Panc1 (cell line): Measurements from ENCODE around the gene CRB3. TPM values are rescaled to one million over a fixed set of nuclear protein-coding genes. Genes with fewer than 3 reads are reported as not detected.

Source experiments
- ATAC-seq: fragments of 200-7000 bp; cut with Tn5 transposase; 2 replicates; pipeline ENCODE4 v1.9.1; 2020; ENCODE audit warnings: mild to moderate bottlenecking, moderate library complexity
- BruUV-seq: library from RNA; stranded (reverse); fragments of 400-500 nt; replicated peaks from 2 replicates; lab custom pipeline; 2021; lab: Mats Ljungman, UMichigan
- CTCF ChIA-PET: fragments of 300-600 bp; sonication (Branson Sonifier 250); formaldehyde crosslinking; loops from one replicate; lab custom pipeline; 2022; ENCODE audit warnings: antibody characterized with exemption; lab: Charles Lee
- POLR2A ChIA-PET: fragments of 300-600 bp; sonication (Branson Sonifier 250); formaldehyde crosslinking; loops from one replicate; lab custom pipeline; 2022; ENCODE audit warnings: antibody characterized with exemption; lab: Charles Lee
- DNase-seq: peaks from one replicate; pipeline ENCODE4 v3.0.0-alpha.2; 2010; ENCODE audit warnings: low read depth, low spot score
- H3K27ac ChIP-seq: 2 replicates; pipeline ENCODE4 v1.5.1; 2011; ENCODE audit warnings: mild to moderate bottlenecking, low read length, inconsistent platforms
- H3K27me3 ChIP-seq: fragments of 200-500 bp; sonication (Bioruptor generic); 2 replicates; pipeline ENCODE4 v1.6.0; 2014; ENCODE audit warnings: low read length, inconsistent platforms; ENCODE audit not compliant: control insufficient read depth, insufficient read depth
- H3K36me3 ChIP-seq: fragments of 200-500 bp; sonication (Bioruptor generic); 2 replicates; pipeline ENCODE4 v1.5.1; 2014; ENCODE audit warnings: inconsistent platforms, mild to moderate bottlenecking, low read length, moderate library complexity; ENCODE audit not compliant: control insufficient read depth, insufficient read depth
- H3K4me1 ChIP-seq: 2 replicates; pipeline ENCODE4 v1.5.1; 2011; ENCODE audit warnings: inconsistent platforms, mild to moderate bottlenecking, low read length, moderate library complexity; ENCODE audit not compliant: control insufficient read depth, insufficient read depth
- H3K4me3 ChIP-seq, 2 experiments: 2 replicates each; pipeline ENCODE4 v1.5.1; 2011 to 2012; ENCODE audit warnings: low read depth in 2 of 2, low read length in 2 of 2, mild to moderate bottlenecking in 2 of 2, inconsistent platforms in 1 of 2, moderate library complexity in 1 of 2
- H3K9me3 ChIP-seq: fragments of 200-500 bp; sonication (Bioruptor generic); 2 replicates; pipeline ENCODE4 v1.5.1; 2014; ENCODE audit warnings: low read depth, mild to moderate bottlenecking, inconsistent platforms, low read length, moderate library complexity; ENCODE audit not compliant: control insufficient read depth, insufficient read depth
- POLR2AphosphoS5 ChIP-seq: IDR thresholded peaks from 2 replicates; pipeline ENCODE4 v1.6.1; 2012; ENCODE audit warnings: mild to moderate bottlenecking, low read depth, low read length, moderate library complexity
- SIN3A ChIP-seq: IDR thresholded peaks from 2 replicates; pipeline ENCODE4 v1.6.1; 2012; ENCODE audit warnings: low read depth, mild to moderate bottlenecking, low read length, moderate library complexity, borderline replicate concordance; ENCODE audit not compliant: insufficient read depth
- TCF7L2 ChIP-seq: IDR thresholded peaks from 2 replicates; pipeline ENCODE4 v1.6.1; 2011; ENCODE audit warnings: mild to moderate bottlenecking, low read depth, low read length, inconsistent platforms
- in situ Hi-C: cut with HindIII; loops from 2 replicates; pipeline ENCODE4 v1.10.0; 2016; ENCODE audit warnings: low sequenced_read_pairs, low pct_unique_long_range_greater_than_20kb
- intact Hi-C: fragments of 100-400 bp; cut with micrococcal nuclease; formaldehyde crosslinking; loops from one replicate; pipeline ENCODE4 v1.10.0; 2022; ENCODE audit not compliant: unreplicated experiment
- total RNA-seq: library from RNA; stranded (reverse); gene quantifications from one replicate; pipeline ENCODE4 v1.2.1, GENCODE V29; 2021; ENCODE audit not compliant: unreplicated experiment
- TF ChIP-seq, protein P1 (sequence below), 2 experiments: IDR thresholded peaks; 2 replicates each; pipeline ENCODE4 v1.6.1; 2011 to 2012; ENCODE audit warnings: low read depth in 2 of 2, control low read depth in 1 of 2, low read length in 1 of 2, mild to moderate bottlenecking in 1 of 2, moderate library complexity in 1 of 2; ENCODE audit not compliant: insufficient read depth in 1 of 2
- TF ChIP-seq, protein P2 (sequence below): fragments of 450-650 bp; IDR thresholded peaks from 2 replicates; pipeline ENCODE4 v1.5.1; 2017; ENCODE audit warnings: mild to moderate bottlenecking

The CRB3 gene
- total RNA-seq, 1 experiment from 2014 or later, result 0.21 TPM

DNA sequence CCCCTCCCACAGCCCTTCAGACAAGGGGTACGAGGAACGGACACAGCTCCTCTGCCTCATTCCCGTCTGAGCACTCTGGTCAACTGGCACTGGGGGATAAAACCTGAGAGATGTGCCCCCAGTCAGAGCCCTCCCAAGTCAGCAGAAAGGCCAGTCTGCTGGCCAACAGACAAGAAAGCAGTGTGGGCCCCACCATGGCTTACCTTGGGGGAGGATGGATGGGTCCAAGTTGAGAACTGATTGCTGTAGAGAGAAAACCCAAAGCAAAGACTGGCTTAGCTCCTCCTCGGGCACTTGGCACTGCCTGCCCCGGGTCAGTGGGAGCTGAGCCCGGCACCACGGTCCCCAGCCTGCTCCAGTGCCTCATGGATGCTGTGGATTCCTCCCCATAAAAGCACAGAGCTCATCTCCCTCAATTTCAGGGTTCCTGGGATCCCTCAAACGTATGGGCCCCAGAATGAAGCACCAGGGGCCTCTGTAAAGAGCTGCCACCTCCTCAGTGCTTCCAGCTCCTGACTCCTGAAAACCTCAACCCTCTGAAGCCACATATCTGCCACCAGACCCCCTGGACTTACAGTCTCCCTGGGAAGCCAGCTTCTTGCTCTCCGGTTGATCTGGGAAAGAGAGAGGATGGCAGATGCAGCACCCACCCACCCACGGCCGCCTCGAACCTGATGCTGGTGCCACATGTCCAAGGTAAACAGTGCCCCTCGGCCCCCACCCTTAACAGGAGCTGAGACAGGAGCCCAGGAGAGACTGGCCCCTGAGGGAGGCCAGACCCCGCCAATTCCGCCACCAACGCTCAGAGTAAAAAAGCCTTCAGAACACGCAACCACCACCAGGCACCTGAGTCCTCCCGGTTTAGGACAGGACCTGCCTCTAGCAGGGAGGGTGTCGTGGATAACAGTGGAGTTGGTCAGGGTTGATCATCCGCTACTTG lies 42.7 kb upstream of the CRB3 start:
- no peak for ATAC-seq

DNA sequence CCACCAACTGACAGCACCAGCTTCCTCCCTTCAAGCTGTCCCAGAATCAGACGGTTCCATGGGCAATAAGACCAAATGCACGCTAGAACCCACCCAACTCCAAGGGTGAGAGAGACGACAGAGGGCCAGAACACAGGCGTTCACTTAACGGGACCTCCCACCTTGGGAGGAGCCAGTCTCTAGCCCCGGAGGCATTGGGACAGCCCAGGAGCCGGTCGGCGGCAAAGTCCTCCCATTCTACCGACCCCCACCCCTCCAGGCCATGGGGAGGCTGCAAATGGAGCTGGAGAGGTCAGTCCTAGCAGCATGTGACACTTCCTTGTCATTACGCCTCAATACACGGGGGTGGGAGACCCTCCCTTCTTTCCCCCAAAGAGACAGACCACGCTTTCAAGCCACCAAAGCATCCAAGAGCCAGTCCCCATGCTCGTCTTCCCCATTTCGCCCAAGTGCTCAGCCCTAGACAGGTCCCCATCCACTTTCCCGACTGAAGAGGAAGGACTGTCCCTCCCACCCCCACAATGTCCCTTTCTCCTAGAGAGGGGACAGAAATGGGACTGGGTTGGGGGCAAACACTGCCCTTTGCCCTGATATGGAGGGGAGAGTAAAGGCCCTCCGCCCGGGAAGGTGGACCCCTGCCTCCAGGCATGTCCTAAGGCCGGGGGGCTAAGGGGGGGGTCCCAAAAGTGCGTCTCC lies 40.4 kb upstream of the CRB3 start:
- peaks cover 9% of the 10 kb centered on the region for H3K4me1 ChIP-seq
- no TSS peak for BruUV-seq
- intact Hi-C loops (no loop called here), in situ Hi-C loops (no loop called here)
- TF ChIP-seq POLR2AphosphoS5, result no peak
- no peak for TF ChIP-seq TCF7L2
- TF ChIP-seq, protein P1, sequence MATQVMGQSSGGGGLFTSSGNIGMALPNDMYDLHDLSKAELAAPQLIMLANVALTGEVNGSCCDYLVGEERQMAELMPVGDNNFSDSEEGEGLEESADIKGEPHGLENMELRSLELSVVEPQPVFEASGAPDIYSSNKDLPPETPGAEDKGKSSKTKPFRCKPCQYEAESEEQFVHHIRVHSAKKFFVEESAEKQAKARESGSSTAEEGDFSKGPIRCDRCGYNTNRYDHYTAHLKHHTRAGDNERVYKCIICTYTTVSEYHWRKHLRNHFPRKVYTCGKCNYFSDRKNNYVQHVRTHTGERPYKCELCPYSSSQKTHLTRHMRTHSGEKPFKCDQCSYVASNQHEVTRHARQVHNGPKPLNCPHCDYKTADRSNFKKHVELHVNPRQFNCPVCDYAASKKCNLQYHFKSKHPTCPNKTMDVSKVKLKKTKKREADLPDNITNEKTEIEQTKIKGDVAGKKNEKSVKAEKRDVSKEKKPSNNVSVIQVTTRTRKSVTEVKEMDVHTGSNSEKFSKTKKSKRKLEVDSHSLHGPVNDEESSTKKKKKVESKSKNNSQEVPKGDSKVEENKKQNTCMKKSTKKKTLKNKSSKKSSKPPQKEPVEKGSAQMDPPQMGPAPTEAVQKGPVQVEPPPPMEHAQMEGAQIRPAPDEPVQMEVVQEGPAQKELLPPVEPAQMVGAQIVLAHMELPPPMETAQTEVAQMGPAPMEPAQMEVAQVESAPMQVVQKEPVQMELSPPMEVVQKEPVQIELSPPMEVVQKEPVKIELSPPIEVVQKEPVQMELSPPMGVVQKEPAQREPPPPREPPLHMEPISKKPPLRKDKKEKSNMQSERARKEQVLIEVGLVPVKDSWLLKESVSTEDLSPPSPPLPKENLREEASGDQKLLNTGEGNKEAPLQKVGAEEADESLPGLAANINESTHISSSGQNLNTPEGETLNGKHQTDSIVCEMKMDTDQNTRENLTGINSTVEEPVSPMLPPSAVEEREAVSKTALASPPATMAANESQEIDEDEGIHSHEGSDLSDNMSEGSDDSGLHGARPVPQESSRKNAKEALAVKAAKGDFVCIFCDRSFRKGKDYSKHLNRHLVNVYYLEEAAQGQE (IDR thresholded peaks at IDR 0.05; ENCODE audit: insufficient read depth in 1 of 2, low read depth in 2 of 2, low read length in 1 of 2), result no peak
- TF ChIP-seq, protein P2, sequence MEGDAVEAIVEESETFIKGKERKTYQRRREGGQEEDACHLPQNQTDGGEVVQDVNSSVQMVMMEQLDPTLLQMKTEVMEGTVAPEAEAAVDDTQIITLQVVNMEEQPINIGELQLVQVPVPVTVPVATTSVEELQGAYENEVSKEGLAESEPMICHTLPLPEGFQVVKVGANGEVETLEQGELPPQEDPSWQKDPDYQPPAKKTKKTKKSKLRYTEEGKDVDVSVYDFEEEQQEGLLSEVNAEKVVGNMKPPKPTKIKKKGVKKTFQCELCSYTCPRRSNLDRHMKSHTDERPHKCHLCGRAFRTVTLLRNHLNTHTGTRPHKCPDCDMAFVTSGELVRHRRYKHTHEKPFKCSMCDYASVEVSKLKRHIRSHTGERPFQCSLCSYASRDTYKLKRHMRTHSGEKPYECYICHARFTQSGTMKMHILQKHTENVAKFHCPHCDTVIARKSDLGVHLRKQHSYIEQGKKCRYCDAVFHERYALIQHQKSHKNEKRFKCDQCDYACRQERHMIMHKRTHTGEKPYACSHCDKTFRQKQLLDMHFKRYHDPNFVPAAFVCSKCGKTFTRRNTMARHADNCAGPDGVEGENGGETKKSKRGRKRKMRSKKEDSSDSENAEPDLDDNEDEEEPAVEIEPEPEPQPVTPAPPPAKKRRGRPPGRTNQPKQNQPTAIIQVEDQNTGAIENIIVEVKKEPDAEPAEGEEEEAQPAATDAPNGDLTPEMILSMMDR, result no peak
- no peak for TF ChIP-seq SIN3A
- ATAC-seq (no peak), DNase-seq (no peak)
- no peaks in the 10 kb centered on the region for H3K27me3 ChIP-seq
- H3K27ac ChIP-seq, result peak overlapping the region; percentile 79
- CTCF ChIA-PET, result no interaction called here
- no peaks in the 10 kb centered on the region for H3K9me3 ChIP-seq
- POLR2A ChIA-PET, result no interaction called here
- peak overlapping the region; percentile 93 to 95 for H3K4me3 ChIP-seq
- peaks cover 11% of the 10 kb centered on the region for H3K36me3 ChIP-seq

More for the DNA sequence above, 42.7 kb upstream of the CRB3 start:
- no peak for DNase-seq
- POLR2A ChIA-PET, result interaction anchor here (0.6 kb wide), 1 partner anchor 10 kb away, joined by 5 read pairs; no protein-coding TSS in a partner anchor
- intact Hi-C loops (no loop called here), in situ Hi-C loops (no loop called here)
- Histone ChIP-seq H3K27ac (no peak overlapping the region), H3K4me1 (peaks cover 9% of the 10 kb centered on the region), H3K4me3 (no peak overlapping the region), H3K9me3 (no peaks in the 10 kb centered on the region), H3K36me3 (peaks cover 15% of the 10 kb centered on the region), H3K27me3 (no peaks in the 10 kb centered on the region)
- CTCF ChIA-PET, result no interaction called here
- no TSS peak for BruUV-seq
- TF ChIP-seq SIN3A, result no peak
- no peak for TF ChIP-seq POLR2AphosphoS5
- TF ChIP-seq, protein P2, result no peak
- TF ChIP-seq, protein P1 (IDR thresholded peaks at IDR 0.05; ENCODE audit: insufficient read depth in 1 of 2, low read depth in 2 of 2, low read length in 1 of 2), result no peak
- no peak for TF ChIP-seq TCF7L2
